OCI-LY1 (cell line): ENCODE measurements around the gene IFI16.

Experiments used
- EZH2 ChIP-seq: fragments of 200-600 bp; sonication (generic), shearing (Covaris generic); IDR thresholded peaks from 2 replicates; pipeline ENCODE4 v1.8.0; 2017; ENCODE audit warnings: borderline replicate concordance, mixed run types, mild to moderate bottlenecking, antibody characterized with exemption, low read length, moderate library complexity, mixed read lengths
- TF ChIP-seq, protein P1 (sequence below): fragments of 200-600 bp; sonication (generic), shearing (Covaris generic); IDR thresholded peaks from 2 replicates; pipeline ENCODE4 v1.5.1; 2017; ENCODE audit warnings: mild to moderate bottlenecking, antibody characterized with exemption, low read length, moderate library complexity, mixed read lengths

DNA sequence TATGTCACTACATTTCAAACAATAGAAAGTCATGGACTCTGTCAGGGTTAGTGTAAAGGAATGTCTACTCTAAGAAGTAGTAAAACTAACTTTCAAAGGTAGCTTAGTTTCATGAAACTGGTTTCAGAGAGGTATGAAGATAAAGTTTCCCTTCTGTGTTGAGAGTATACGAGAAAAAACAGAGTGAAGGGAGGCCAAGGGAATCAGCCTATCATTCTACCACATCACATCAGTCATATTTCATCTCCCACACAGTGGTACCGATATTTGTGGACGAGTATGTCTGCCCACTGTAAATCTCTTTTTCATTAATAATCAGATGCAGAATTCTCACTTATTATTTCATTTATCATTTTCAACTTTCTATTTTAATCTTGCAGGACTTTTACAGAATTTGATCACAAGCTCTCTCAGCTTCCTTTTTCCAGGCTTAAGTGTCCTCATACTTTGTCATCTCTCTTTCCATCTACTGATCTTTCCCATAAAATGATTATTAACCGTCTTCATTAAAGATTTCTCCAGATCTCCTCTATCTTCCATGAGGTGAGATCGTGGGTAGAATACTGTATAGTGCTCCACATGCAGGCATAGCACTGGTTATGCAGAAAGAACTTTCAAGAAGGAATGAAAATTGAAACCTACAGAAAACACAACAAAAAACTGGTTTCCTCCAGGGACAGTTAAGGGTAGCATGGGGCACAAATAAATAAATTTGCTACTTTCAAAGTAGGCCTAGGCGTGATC is 11.5 kb upstream of the IFI16 start:
- TF ChIP-seq, protein P1, sequence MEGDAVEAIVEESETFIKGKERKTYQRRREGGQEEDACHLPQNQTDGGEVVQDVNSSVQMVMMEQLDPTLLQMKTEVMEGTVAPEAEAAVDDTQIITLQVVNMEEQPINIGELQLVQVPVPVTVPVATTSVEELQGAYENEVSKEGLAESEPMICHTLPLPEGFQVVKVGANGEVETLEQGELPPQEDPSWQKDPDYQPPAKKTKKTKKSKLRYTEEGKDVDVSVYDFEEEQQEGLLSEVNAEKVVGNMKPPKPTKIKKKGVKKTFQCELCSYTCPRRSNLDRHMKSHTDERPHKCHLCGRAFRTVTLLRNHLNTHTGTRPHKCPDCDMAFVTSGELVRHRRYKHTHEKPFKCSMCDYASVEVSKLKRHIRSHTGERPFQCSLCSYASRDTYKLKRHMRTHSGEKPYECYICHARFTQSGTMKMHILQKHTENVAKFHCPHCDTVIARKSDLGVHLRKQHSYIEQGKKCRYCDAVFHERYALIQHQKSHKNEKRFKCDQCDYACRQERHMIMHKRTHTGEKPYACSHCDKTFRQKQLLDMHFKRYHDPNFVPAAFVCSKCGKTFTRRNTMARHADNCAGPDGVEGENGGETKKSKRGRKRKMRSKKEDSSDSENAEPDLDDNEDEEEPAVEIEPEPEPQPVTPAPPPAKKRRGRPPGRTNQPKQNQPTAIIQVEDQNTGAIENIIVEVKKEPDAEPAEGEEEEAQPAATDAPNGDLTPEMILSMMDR = no peak
- no peak for TF ChIP-seq EZH2
